Osteoblast (primary cell): ENCODE data around the gene GLI3. TPM values are rescaled to one million over a fixed set of nuclear protein-coding genes. Genes with fewer than 3 reads are reported as not detected.

ENCODE experiments used
- DNase-seq: peaks from one replicate; pipeline ENCODE4 v3.0.0; 2011; ENCODE audit warnings: low spot score, mixed read lengths; ENCODE audit not compliant: insufficient read length; ENCODE audit errors: missing footprints
- H2AFZ ChIP-seq: 2 replicates; pipeline ENCODE4 v1.6.0; 2011; ENCODE audit warnings: mild to moderate bottlenecking, low read length
- H3K27ac ChIP-seq: 2 replicates; pipeline ENCODE4 v1.5.1; 2011; ENCODE audit warnings: mild to moderate bottlenecking, low read depth, low read length, moderate library complexity
- H3K27me3 ChIP-seq: 2 replicates; pipeline ENCODE4 v1.6.0; 2012; ENCODE audit warnings: mild to moderate bottlenecking, control low read depth, inconsistent platforms, low read length, moderate library complexity; ENCODE audit not compliant: insufficient read depth
- H3K36me3 ChIP-seq: 2 replicates; pipeline ENCODE4 v1.5.1; 2011; ENCODE audit warnings: mild to moderate bottlenecking, low read length, control low read depth, moderate library complexity; ENCODE audit not compliant: insufficient read depth
- H3K4me1 ChIP-seq: 2 replicates; pipeline ENCODE4 v1.5.1; 2011; ENCODE audit warnings: mild to moderate bottlenecking, low read length, control low read depth, moderate library complexity; ENCODE audit not compliant: insufficient read depth
- H3K4me2 ChIP-seq: 2 replicates; pipeline ENCODE4 v1.6.0; 2011; ENCODE audit warnings: mild to moderate bottlenecking, low read length; ENCODE audit not compliant: insufficient read depth
- H3K4me3 ChIP-seq: fragments of 200-600 bp; sonication (generic); 3 replicates; pipeline ENCODE4 v1.5.1; 2012; ENCODE audit warnings: mild to moderate bottlenecking, low read length, inconsistent platforms; ENCODE audit not compliant: insufficient read depth
- H3K79me2 ChIP-seq: 2 replicates; pipeline ENCODE4 v1.6.0; 2012; ENCODE audit warnings: mild to moderate bottlenecking, low read length, control low read depth, inconsistent platforms; ENCODE audit not compliant: insufficient read depth
- H3K9me3 ChIP-seq: 2 replicates; pipeline ENCODE4 v1.5.1; 2011; ENCODE audit warnings: low read depth, low read length, control low read depth
- H4K20me1 ChIP-seq: 2 replicates; pipeline ENCODE4 v1.6.0; 2012; ENCODE audit warnings: mild to moderate bottlenecking, low read length, control low read depth; ENCODE audit not compliant: insufficient read depth
- CTCF ChIP-seq: IDR thresholded peaks from 2 replicates; pipeline ENCODE4 v1.5.1; 2011; ENCODE audit warnings: mild to moderate bottlenecking, low read depth, low read length, moderate library complexity; ENCODE audit errors: extremely low read depth
- total RNA-seq: library from RNA; depleted of rRNA; stranded (reverse); fragments of >200 nt; gene quantifications from 2 replicates; pipeline ENCODE4 v1.2.3, GENCODE V29; 2012

GLI3 gene
- total RNA-seq, 1 donor = 11.9 TPM

- peaks cover 8% of the 10 kb centered on the region for H3K79me2 ChIP-seq
- H4K20me1 ChIP-seq = peaks cover 2% of the 10 kb centered on the region
- H3K27me3 ChIP-seq = no peaks in the 10 kb centered on the region
- H2AFZ ChIP-seq = no peak overlapping the region
- no peak for DNase-seq
- TF ChIP-seq CTCF = no peak
- no peak overlapping the region for H3K4me3 ChIP-seq
- H3K4me1 ChIP-seq = peaks cover 4% of the 10 kb centered on the region
- H3K4me2 ChIP-seq = no peak overlapping the region
- no peak overlapping the region for H3K27ac ChIP-seq
- no peaks in the 10 kb centered on the region for H3K9me3 ChIP-seq
- H3K36me3 ChIP-seq = no peaks in the 10 kb centered on the region
Measured at GRCh38 chr7:42168512-42168911, 68.5 kb downstream of the GLI3 start.

GRCh38 chr7:42167631-42168236 is 69.3 kb downstream of the GLI3 start:
- Histone ChIP-seq H3K9me3 (no peaks in the 10 kb centered on the region), H2AFZ (no peak overlapping the region), H3K4me1 (peaks cover 4% of the 10 kb centered on the region), H4K20me1 (peaks cover 2% of the 10 kb centered on the region), H3K79me2 (peaks cover 8% of the 10 kb centered on the region), H3K4me3 (no peak overlapping the region), H3K27ac (no peak overlapping the region), H3K27me3 (no peaks in the 10 kb centered on the region), H3K4me2 (no peak overlapping the region), H3K36me3 (no peaks in the 10 kb centered on the region)
- no peak for TF ChIP-seq CTCF
- DNase-seq = no peak

GRCh38 chr7:42167206-42167605 is 69.8 kb downstream of the GLI3 start:
- peaks cover 2% of the 10 kb centered on the region for H4K20me1 ChIP-seq
- no peak for DNase-seq
- no peaks in the 10 kb centered on the region for H3K27me3 ChIP-seq
- H3K36me3 ChIP-seq = no peaks in the 10 kb centered on the region
- no peak for TF ChIP-seq CTCF
- no peak overlapping the region for H2AFZ ChIP-seq
- H3K27ac ChIP-seq = no peak overlapping the region
- H3K4me2 ChIP-seq = no peak overlapping the region
- no peaks in the 10 kb centered on the region for H3K9me3 ChIP-seq
- H3K4me3 ChIP-seq = no peak overlapping the region
- H3K4me1 ChIP-seq = peaks cover 4% of the 10 kb centered on the region
- peaks cover 8% of the 10 kb centered on the region for H3K79me2 ChIP-seq

- Histone ChIP-seq H3K79me2 (peaks cover 8% of the 10 kb centered on the region), H3K27me3 (no peaks in the 10 kb centered on the region), H4K20me1 (peaks cover 2% of the 10 kb centered on the region), H3K9me3 (no peaks in the 10 kb centered on the region), H3K27ac (no peak overlapping the region), H3K4me1 (peaks cover 4% of the 10 kb centered on the region), H2AFZ (no peak overlapping the region), H3K4me3 (no peak overlapping the region), H3K36me3 (no peaks in the 10 kb centered on the region), H3K4me2 (no peak overlapping the region)
- no peak for DNase-seq
- TF ChIP-seq CTCF = no peak
Measured at GRCh38 chr7:42164881-42165428, 72.1 kb downstream of the GLI3 start.
